CD14-positive monocyte (primary cell): ENCODE measurements around the gene SECISBP2L. TPM values are rescaled to one million over a fixed set of nuclear protein-coding genes. Genes with fewer than 3 reads are reported as not detected.

Experiments used
- DNase-seq, 3 donors: peaks; one replicate each; pipeline ENCODE4 v3.0.0-alpha.2; 2011 to 2022
- H2AFZ ChIP-seq: 2 replicates; pipeline ENCODE4 v1.6.0; 2012; ENCODE audit warnings: mild to moderate bottlenecking, low read depth, low read length, inconsistent platforms; ENCODE audit not compliant: insufficient read depth, poor library complexity, severe bottlenecking
- H3K27ac ChIP-seq, 2 donors: 1 replicate in 1 of 2; 2 replicates in 1 of 2; pipeline ENCODE4 v1.5.1; 2012 to 2013; ENCODE audit warnings: low read length in 2 of 2, control low read depth in 1 of 2, inconsistent platforms in 1 of 2, low read depth in 1 of 2, mild to moderate bottlenecking in 1 of 2
- H3K27me3 ChIP-seq, 2 donors: one replicate each; pipeline versions ENCODE4 v1.6.0 to v1.6.1; 2011 to 2013; ENCODE audit warnings: low read length in 2 of 2; ENCODE audit not compliant: control insufficient read depth in 2 of 2, insufficient read depth in 2 of 2
- H3K36me3 ChIP-seq, 2 donors: replicated peaks in 1 of 2; 1 replicate in 1 of 2; 2 replicates in 1 of 2; pipeline versions ENCODE4 v1.5.1 to v1.6.1; 2012 to 2013; ENCODE audit warnings: low read length in 2 of 2, control low read depth in 1 of 2, inconsistent platforms in 1 of 2, mild to moderate bottlenecking in 1 of 2; ENCODE audit not compliant: insufficient read depth in 2 of 2, control insufficient read depth in 1 of 2
- H3K4me1 ChIP-seq, 2 donors: 1 replicate in 1 of 2; 2 replicates in 1 of 2; pipeline versions ENCODE4 v1.5.1 to v1.6.1; 2012 to 2013; ENCODE audit warnings: low read length in 2 of 2, control low read depth in 1 of 2, inconsistent platforms in 1 of 2, mild to moderate bottlenecking in 1 of 2, moderate library complexity in 1 of 2; ENCODE audit not compliant: insufficient read depth in 2 of 2, control insufficient read depth in 1 of 2
- H3K4me2 ChIP-seq: replicated peaks from 2 replicates; pipeline ENCODE3; 2012; ENCODE audit warnings: low read length, moderate library complexity, mild to moderate bottlenecking; ENCODE audit not compliant: poor library complexity, severe bottlenecking; ENCODE audit errors: extremely low read depth
- H3K4me3 ChIP-seq, 3 experiments: fragments of 200-600 bp in 1 of 3; sonication (generic) in 1 of 3; replicated peaks in 1 of 3; 1 replicate in 2 of 3; 2 replicates in 1 of 3; pipeline ENCODE4 v1.5.1; 2011 to 2013; ENCODE audit warnings: low read length in 3 of 3, mild to moderate bottlenecking in 3 of 3, control low read depth in 2 of 3, low read depth in 2 of 3, inconsistent platforms in 1 of 3, moderate library complexity in 1 of 3
- H3K79me2 ChIP-seq: 2 replicates; pipeline ENCODE4 v1.6.0; 2012; ENCODE audit warnings: mild to moderate bottlenecking, control low read depth, inconsistent platforms, low read length, moderate library complexity; ENCODE audit not compliant: insufficient read depth
- H3K9ac ChIP-seq: 2 replicates; pipeline ENCODE4 v1.6.0; 2017; ENCODE audit warnings: low read length, mild to moderate bottlenecking; ENCODE audit not compliant: insufficient read depth, poor library complexity, severe bottlenecking
- H3K9me3 ChIP-seq, 2 donors: replicated peaks in 1 of 2; 1 replicate in 1 of 2; 2 replicates in 1 of 2; pipeline versions ENCODE4 v1.5.1 to v1.6.1; 2012 to 2013; ENCODE audit warnings: low read length in 2 of 2, control low read depth in 1 of 2; ENCODE audit not compliant: control insufficient read depth in 1 of 2, insufficient read depth in 1 of 2
- H4K20me1 ChIP-seq: 2 replicates; pipeline ENCODE4 v1.6.0; 2012; ENCODE audit warnings: mild to moderate bottlenecking, low read length, control low read depth, moderate library complexity; ENCODE audit not compliant: insufficient read depth
- H3K27ac Mint-ChIP-seq, 7 donors: one replicate each; pipeline ENCODE4 v1.8.0; 2020; ENCODE audit warnings: mild to moderate bottlenecking in 7 of 7, mixed read lengths in 7 of 7, moderate library complexity in 6 of 7, inconsistent platforms in 2 of 7
- H3K27me3 Mint-ChIP-seq, 3 donors: one replicate each; pipeline ENCODE4 v1.8.0; 2021 to 2022; ENCODE audit warnings: low read depth in 3 of 3, mild to moderate bottlenecking in 3 of 3, mixed read lengths in 3 of 3, moderate library complexity in 3 of 3, inconsistent platforms in 1 of 3
- H3K36me3 Mint-ChIP-seq, 2 donors: one replicate each; pipeline ENCODE4 v1.8.0; 2020; ENCODE audit warnings: mixed read lengths in 2 of 2, inconsistent platforms in 1 of 2, mild to moderate bottlenecking in 1 of 2
- H3K4me1 Mint-ChIP-seq: one replicate; pipeline ENCODE4 v1.8.0; 2020; ENCODE audit warnings: mild to moderate bottlenecking, mixed read lengths
- H3K4me3 Mint-ChIP-seq, 2 donors: one replicate each; pipeline ENCODE4 v1.8.0; 2020; ENCODE audit warnings: mild to moderate bottlenecking in 2 of 2, mixed read lengths in 2 of 2, moderate library complexity in 1 of 2
- H3K9me3 Mint-ChIP-seq, 7 donors: one replicate each; pipeline ENCODE4 v1.8.0; 2020 to 2022; ENCODE audit warnings: mixed read lengths in 7 of 7, mild to moderate bottlenecking in 6 of 7, moderate library complexity in 6 of 7, inconsistent platforms in 2 of 7
- WGBS: methylation state at CpG from one replicate; pipeline ENCODE4 v1.1.5; 2013; ENCODE audit warnings: missing lambda C conversion rate; ENCODE audit not compliant: insufficient coverage; 5-methylcytosine and 5-hydroxymethylcytosine counted together
- intact Hi-C, 2 donors: fragments of 100-400 bp; cut with micrococcal nuclease; formaldehyde crosslinking; loops; one replicate each; pipeline versions ENCODE4 v1.15.0 to v1.15.1; 2023
- polyA plus RNA-seq, 3 donors: library from polyadenylated mRNA; depleted of rRNA in 1 of 3; unstranded in 2 of 3; stranded (reverse) in 1 of 3; fragments of 300-500 nt in 2 of 3; fragments of >200 nt in 1 of 3; fragmentation: Illumina TruSeq in 2 of 3; gene quantifications; 1 replicate in 2 of 3; 2 replicates in 1 of 3; pipeline ENCODE4 v1.2.3, GENCODE V29; 2012 to 2021
- TF ChIP-seq, protein P1 (sequence below): fragments of 200-600 bp; IDR thresholded peaks from one replicate; pipeline ENCODE4 v1.8.0; 2022; ENCODE audit warnings: antibody characterized with exemption, mild to moderate bottlenecking

Gene SECISBP2L
- polyA plus RNA-seq, 3 donors, result 5.0 to 19.8 (median 9.5) TPM

- no peak overlapping the region for H3K4me2 ChIP-seq
- H2AFZ ChIP-seq, result no peak overlapping the region
- Mint-ChIP-seq H3K9me3 (peaks cover 0 to 4% (median 0%) of the 10 kb centered on the region in 7 donors), H3K36me3 (peaks cover 2 to 8% of the 10 kb centered on the region in 2 donors), H3K27ac (peak overlapping the region in 2 of 7 donors; percentile 10 to 11), H3K4me3 (no peak overlapping the region), H3K27me3 (peaks cover 0 to 4% (median 0%) of the 10 kb centered on the region in 3 donors), H3K4me1 (peaks cover 31% of the 10 kb centered on the region)
- no peak overlapping the region for H3K9ac ChIP-seq
- H3K36me3 ChIP-seq, result no peaks in the 10 kb centered on the region
- H3K27ac ChIP-seq, result no peak overlapping the region
- DNase-seq, result no peak
- peaks cover 71% of the 10 kb centered on the region for H3K79me2 ChIP-seq
- peaks cover 41% of the 10 kb centered on the region for H4K20me1 ChIP-seq
- no peak overlapping the region for H3K4me3 ChIP-seq
- H3K27me3 ChIP-seq, result no peaks in the 10 kb centered on the region
- intact Hi-C loops, result loop anchor here (10.0 kb wide), 1 partner anchor 113 kb away; the partner anchor contains the start of gene COPS2 (in 2 of the 2)
- no peaks in the 10 kb centered on the region for H3K9me3 ChIP-seq
- TF ChIP-seq, protein P1, sequence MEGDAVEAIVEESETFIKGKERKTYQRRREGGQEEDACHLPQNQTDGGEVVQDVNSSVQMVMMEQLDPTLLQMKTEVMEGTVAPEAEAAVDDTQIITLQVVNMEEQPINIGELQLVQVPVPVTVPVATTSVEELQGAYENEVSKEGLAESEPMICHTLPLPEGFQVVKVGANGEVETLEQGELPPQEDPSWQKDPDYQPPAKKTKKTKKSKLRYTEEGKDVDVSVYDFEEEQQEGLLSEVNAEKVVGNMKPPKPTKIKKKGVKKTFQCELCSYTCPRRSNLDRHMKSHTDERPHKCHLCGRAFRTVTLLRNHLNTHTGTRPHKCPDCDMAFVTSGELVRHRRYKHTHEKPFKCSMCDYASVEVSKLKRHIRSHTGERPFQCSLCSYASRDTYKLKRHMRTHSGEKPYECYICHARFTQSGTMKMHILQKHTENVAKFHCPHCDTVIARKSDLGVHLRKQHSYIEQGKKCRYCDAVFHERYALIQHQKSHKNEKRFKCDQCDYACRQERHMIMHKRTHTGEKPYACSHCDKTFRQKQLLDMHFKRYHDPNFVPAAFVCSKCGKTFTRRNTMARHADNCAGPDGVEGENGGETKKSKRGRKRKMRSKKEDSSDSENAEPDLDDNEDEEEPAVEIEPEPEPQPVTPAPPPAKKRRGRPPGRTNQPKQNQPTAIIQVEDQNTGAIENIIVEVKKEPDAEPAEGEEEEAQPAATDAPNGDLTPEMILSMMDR, result no peak
- peaks cover 16 to 28% of the 10 kb centered on the region in 2 donors for H3K4me1 ChIP-seq
These were observed 4.1 kb downstream of the SECISBP2L start for GRCh38 chr15:49042165-49042564.

- H3K27ac ChIP-seq, result no peak overlapping the region
- no peak overlapping the region for H3K4me2 ChIP-seq
- H3K36me3 ChIP-seq, result peaks cover 5 to 7% of the 10 kb centered on the region in 2 donors
- TF ChIP-seq, protein P1, result no peak
- no peak overlapping the region for H3K4me3 Mint-ChIP-seq
- peaks cover 3 to 12% of the 10 kb centered on the region in 2 donors for H3K36me3 Mint-ChIP-seq
- H3K4me1 Mint-ChIP-seq, result peaks cover 27% of the 10 kb centered on the region
- peaks cover 73% of the 10 kb centered on the region for H3K79me2 ChIP-seq
- no peak overlapping the region for H3K27ac Mint-ChIP-seq
- H3K27me3 ChIP-seq, result no peaks in the 10 kb centered on the region
- H3K9ac ChIP-seq, result no peak overlapping the region
- no peak overlapping the region for H3K4me3 ChIP-seq
- peaks cover 41% of the 10 kb centered on the region for H4K20me1 ChIP-seq
- no peaks in the 10 kb centered on the region for H3K9me3 ChIP-seq
- 93% methylated on average over 3 of the region's 5 CpGs for WGBS
- peaks cover 0 to 4% (median 0%) of the 10 kb centered on the region in 3 donors for H3K27me3 Mint-ChIP-seq
- no peak for DNase-seq
- intact Hi-C loops, result loop anchor here (10.0 kb wide), 1 partner anchor 113 kb away; the partner anchor contains the start of gene COPS2 (in 2 of the 2)
- H3K9me3 Mint-ChIP-seq, result peaks cover 0 to 4% (median 0%) of the 10 kb centered on the region in 7 donors
- H2AFZ ChIP-seq, result no peak overlapping the region
- H3K4me1 ChIP-seq, result peaks cover 11 to 20% of the 10 kb centered on the region in 2 donors
These were observed 4.8 kb downstream of the SECISBP2L start for GRCh38 chr15:49041426-49041825.
